Activated CD8-positive, alpha-beta T cell treated with anti-CD3 and anti-CD28 coated beads for 36 hours (primary cell): ENCODE data around the gene HEXD. TPM values are rescaled to one million over a fixed set of nuclear protein-coding genes. Genes with fewer than 3 reads are reported as not detected.

Experiments used
- ATAC-seq: fragments of 200-7000 bp; cut with Tn5 transposase; one replicate; pipeline ENCODE4 v1.10.0; 2021; ENCODE audit warnings: mild to moderate bottlenecking, moderate library complexity
- CTCF ChIA-PET: fragments of 350-600 bp; sonication (Branson Sonifier 250); formaldehyde crosslinking; loops from one replicate; lab custom pipeline; 2021; ENCODE audit warnings: antibody characterized with exemption; lab: Charles Lee
- POLR2A ChIA-PET: fragments of 350-600 bp; sonication (Branson Sonifier 250); formaldehyde crosslinking; loops from one replicate; lab custom pipeline; 2021; ENCODE audit warnings: antibody characterized with exemption; lab: Charles Lee
- DNase-seq: peaks from one replicate; pipeline ENCODE4 v3.0.0-alpha.2; 2020
- H3K27ac Mint-ChIP-seq: one replicate; pipeline ENCODE4 v1.8.0; 2021; ENCODE audit warnings: mild to moderate bottlenecking, mixed read lengths
- H3K27me3 Mint-ChIP-seq: one replicate; pipeline ENCODE4 v1.8.0; 2021; ENCODE audit warnings: mixed read lengths
- H3K36me3 Mint-ChIP-seq: one replicate; pipeline ENCODE4 v1.8.0; 2021; ENCODE audit warnings: low read depth, mixed read lengths
- H3K4me1 Mint-ChIP-seq: one replicate; pipeline ENCODE4 v1.8.0; 2021; ENCODE audit warnings: low read depth, mixed read lengths
- H3K4me3 Mint-ChIP-seq: one replicate; pipeline ENCODE4 v1.8.0; 2021; ENCODE audit warnings: mild to moderate bottlenecking, moderate library complexity, mixed read lengths
- H3K9me3 Mint-ChIP-seq: one replicate; pipeline ENCODE4 v1.8.0; 2021; ENCODE audit warnings: mixed read lengths
- intact Hi-C: fragments of 100-400 bp; cut with micrococcal nuclease; formaldehyde crosslinking; loops from one replicate; pipeline ENCODE4 v1.10.0; 2022
- total RNA-seq, 2 experiments: library from RNA; stranded (reverse); gene quantifications; one replicate each; pipeline ENCODE4 v1.2.3, GENCODE V29; 2021
- TF ChIP-seq, protein P1 (sequence below): fragments of 200-600 bp; IDR thresholded peaks from one replicate; pipeline ENCODE4 v1.8.0; 2022; ENCODE audit warnings: antibody characterized with exemption, mild to moderate bottlenecking

HEXD gene
- total RNA-seq, 2 experiments from 2014 or later = 21.8 to 21.9 TPM

DNA sequence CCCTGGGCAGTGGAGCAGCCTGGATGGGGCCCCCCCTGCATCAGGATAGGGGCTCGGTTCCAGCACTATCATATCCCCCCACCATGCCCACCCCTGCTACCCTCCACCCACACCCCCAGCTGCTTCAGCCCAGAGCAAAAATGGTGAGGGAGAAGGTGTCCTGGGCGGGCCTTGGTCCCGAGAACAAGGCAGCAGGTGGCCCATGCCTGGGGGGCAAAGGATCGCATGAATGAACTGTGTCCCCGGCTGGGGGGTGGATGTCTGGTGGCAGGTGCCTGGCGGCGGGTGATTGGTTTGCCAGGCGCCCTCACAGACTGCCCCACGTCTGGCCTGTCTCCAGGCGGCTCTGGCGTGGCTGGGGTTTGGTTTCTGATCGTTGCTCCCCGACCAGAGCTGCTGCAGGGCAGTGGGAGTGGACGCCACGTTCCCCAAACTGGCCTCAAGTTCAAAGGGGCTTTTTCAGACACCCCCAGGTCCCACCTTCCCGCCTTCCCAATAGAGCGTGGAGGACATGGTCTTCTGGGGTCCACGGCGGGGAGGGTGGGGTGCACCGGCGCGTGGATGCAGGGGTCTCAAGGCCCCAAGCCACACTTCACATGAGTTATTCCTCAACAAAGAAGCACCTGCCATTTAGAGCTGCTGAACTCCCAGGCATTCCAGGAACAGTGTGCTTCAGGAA lies 34.0 kb upstream of the HEXD start:
- Mint-ChIP-seq H3K9me3 (no peaks in the 10 kb centered on the region), H3K36me3 (no peaks in the 10 kb centered on the region), H3K27me3 (peaks cover 14% of the 10 kb centered on the region), H3K4me3 (no peak overlapping the region), H3K27ac (no peak overlapping the region), H3K4me1 (peaks cover 3% of the 10 kb centered on the region)
- ChIA-PET POLR2A (interaction anchor here (1.0 to 1.4 kb wide), 2 partner anchors 14 to 154 kb away, joined by 3 to 6 read pairs; no protein-coding TSS in a partner anchor), CTCF (no interaction called here)
- no peak for ATAC-seq
- TF ChIP-seq, protein P1, sequence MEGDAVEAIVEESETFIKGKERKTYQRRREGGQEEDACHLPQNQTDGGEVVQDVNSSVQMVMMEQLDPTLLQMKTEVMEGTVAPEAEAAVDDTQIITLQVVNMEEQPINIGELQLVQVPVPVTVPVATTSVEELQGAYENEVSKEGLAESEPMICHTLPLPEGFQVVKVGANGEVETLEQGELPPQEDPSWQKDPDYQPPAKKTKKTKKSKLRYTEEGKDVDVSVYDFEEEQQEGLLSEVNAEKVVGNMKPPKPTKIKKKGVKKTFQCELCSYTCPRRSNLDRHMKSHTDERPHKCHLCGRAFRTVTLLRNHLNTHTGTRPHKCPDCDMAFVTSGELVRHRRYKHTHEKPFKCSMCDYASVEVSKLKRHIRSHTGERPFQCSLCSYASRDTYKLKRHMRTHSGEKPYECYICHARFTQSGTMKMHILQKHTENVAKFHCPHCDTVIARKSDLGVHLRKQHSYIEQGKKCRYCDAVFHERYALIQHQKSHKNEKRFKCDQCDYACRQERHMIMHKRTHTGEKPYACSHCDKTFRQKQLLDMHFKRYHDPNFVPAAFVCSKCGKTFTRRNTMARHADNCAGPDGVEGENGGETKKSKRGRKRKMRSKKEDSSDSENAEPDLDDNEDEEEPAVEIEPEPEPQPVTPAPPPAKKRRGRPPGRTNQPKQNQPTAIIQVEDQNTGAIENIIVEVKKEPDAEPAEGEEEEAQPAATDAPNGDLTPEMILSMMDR = no peak
- DNase-seq = no peak
- intact Hi-C loops = no loop called here

DNA sequence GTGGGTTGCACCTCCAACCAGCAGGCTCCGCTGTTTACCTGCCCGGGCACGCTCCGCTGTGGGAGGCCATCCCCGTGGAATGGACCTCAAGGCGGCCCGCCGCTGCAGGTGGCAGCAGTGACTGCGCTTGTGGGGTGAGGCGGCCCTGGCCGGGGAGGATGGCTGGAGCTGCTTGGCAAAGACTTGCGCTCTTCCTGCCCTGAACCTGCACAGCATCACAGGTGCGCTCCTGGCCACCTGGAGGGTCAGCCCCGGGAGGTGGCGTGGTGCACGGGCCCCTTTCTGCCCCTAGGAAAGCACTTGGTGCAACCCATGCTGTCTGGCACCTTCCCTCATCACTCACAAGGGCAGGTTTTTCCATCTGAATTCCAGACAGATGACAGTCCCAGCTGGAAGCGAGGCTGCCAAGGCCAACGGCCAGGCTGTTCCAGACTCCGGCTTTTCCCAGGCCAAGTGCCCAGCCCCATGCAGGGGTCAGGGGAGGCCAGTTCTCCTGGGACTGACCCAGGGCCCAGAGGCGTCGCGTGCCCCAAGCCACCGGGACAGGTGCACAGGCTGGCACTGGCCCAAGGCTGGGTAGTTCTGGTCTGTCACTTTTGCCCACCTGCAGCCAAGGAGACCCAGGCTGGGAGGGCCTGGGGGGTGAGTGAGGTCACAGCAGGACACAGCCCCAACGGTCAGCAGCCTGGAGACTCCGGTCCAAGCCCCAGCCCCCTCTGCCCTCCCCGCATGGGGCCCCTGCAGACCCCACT lies 33.2 kb upstream of the HEXD start:
- Mint-ChIP-seq H3K27me3 (peaks cover 12% of the 10 kb centered on the region), H3K36me3 (no peaks in the 10 kb centered on the region), H3K9me3 (no peaks in the 10 kb centered on the region), H3K4me3 (no peak overlapping the region), H3K4me1 (peaks cover 3% of the 10 kb centered on the region), H3K27ac (no peak overlapping the region)
- ATAC-seq (no peak), DNase-seq (no peak)
- CTCF ChIA-PET = no interaction called here
- TF ChIP-seq, protein P1 = no peak
- POLR2A ChIA-PET = interaction anchor here (0.6 to 1.4 kb wide), 3 partner anchors 14 to 185 kb away, joined by 3 to 6 read pairs (median 3); no protein-coding TSS in a partner anchor
- intact Hi-C loops = no loop called here

DNA sequence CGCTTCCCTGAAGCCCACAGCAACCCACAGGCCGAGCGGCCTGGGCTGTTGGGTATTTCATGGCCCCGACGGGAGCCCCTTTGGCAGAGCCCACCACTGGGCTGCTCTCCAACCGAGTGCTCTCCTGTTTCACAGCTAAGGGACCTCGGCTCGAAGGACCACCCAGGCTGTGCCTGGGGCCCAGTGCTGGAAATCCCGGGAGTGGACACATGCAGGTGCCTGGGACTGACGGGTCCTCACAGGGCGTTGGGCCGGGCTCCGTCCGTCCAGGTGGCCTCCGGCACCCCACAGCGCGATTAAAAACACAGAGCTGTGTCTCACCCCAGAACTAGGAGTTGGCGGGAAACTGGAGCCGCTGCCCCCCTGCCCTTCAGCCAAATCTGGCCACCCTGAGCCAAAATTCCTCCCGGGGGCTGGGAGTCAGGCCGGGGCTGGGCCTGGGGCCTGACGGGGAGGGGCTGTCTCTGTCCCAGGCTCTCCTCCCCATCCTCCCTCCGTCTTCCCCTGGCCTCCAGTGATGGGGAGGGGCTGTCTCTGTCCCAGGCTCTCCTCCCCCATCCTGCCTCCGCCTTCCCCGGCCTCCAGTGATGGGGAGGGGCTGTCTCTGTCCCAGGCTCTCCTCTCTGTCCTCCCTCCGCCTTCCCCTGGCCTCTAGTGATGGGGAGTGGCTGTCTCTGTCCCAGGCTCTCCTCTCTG lies 32.4 kb upstream of the HEXD start:
- POLR2A ChIA-PET = interaction anchor here (0.6 kb wide), 1 partner anchor 186 kb away, joined by 3 read pairs; no protein-coding TSS in a partner anchor
- Mint-ChIP-seq H3K36me3 (no peaks in the 10 kb centered on the region), H3K9me3 (no peaks in the 10 kb centered on the region), H3K4me1 (peaks cover 3% of the 10 kb centered on the region), H3K4me3 (no peak overlapping the region), H3K27me3 (peaks cover 9% of the 10 kb centered on the region), H3K27ac (no peak overlapping the region)
- no peak for DNase-seq
- CTCF ChIA-PET = no interaction called here
- intact Hi-C loops = no loop called here
- no peak for ATAC-seq
- TF ChIP-seq, protein P1 = no peak

DNA sequence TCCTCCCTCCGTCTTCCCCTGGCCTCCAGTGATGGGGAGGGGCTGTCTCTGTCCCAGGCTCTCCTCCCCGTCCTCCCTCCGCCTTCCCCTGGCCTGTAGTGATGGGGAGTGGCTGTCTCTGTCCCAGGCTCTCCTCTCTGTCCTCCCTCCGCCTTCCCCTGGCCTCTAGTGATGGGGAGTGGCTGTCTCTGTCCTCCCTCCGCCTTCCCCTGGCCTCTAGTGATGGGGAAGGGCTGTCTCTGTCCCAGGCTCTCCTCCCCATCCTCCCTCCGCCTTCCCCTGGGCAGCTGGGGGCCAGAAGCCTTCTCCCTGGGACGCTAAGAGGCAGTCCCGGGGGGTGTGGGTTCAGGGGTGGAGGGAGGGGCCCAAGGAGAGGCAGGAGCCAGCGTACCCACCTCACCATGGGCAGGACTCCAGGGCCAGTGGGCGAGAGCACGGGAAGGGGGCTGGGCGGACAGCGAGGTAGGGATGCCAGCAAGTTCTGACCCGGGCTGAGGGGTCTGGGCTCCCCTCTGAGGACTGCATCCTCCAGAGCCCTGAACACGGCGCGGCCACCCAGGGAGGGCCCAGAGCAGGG lies 31.8 kb upstream of the HEXD start:
- peaks cover 6% of the 10 kb centered on the region for H3K27me3 Mint-ChIP-seq
- no peaks in the 10 kb centered on the region for H3K36me3 Mint-ChIP-seq
- H3K27ac Mint-ChIP-seq = no peak overlapping the region
- DNase-seq (no peak), ATAC-seq (no peak)
- H3K9me3 Mint-ChIP-seq = no peaks in the 10 kb centered on the region
- ChIA-PET POLR2A (no interaction called here), CTCF (no interaction called here)
- H3K4me1 Mint-ChIP-seq = peaks cover under 1% of the 10 kb centered on the region
- TF ChIP-seq, protein P1 = no peak
- intact Hi-C loops = no loop called here
- no peak overlapping the region for H3K4me3 Mint-ChIP-seq
